ENCODE measurements around the gene NEU1.
"Not testable (repeated sequence)": the region's sequence is repeated elsewhere in the genome, so short reads cannot be mapped to it uniquely, and the experiment has no call there.

Gene NEU1

DNA sequence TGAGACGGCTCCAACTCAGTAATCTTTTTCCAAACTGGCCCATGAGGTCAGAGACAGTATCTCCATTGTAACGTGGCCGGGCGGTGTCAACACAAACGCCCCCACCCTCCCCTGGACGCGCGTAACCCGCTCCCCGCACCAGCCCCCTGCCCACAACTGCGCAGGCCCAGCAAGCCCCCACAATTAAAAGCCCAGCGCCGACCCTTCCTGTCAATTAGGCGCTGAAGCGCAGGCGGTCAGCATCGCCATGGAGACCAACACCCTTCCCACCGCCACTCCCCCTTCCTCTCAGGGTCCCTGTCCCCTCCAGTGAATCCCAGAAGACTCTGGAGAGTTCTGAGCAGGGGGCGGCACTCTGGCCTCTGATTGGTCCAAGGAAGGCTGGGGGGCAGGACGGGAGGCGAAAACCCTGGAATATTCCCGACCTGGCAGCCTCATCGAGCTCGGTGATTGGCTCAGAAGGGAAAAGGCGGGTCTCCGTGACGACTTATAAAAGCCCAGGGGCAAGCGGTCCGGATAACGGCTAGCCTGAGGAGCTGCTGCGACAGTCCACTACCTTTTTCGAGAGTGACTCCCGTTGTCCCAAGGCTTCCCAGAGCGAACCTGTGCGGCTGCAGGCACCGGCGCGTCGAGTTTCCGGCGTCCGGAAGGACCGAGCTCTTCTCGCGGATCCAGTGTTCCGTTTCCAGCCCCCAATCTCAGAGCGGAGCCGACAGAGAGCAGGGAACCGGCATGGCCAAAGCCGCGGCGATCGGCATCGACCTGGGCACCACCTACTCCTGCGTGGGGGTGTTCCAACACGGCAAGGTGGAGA is 47.4 kb downstream of the NEU1 start, which contains the start of the genes HSPA1A and HSPA1L:
Gene HSPA1A (plus strand): TSS at position 519 of the 814 bp plus-strand sequence. CDS start 214 bp downstream, at position 733.
Gene HSPA1L (minus strand): TSS at position 259 of the 814 bp plus-strand sequence. CDS start 3,311 bp downstream, outside the sequence.
- peak; percentile 96 for DNase-seq

DNA sequence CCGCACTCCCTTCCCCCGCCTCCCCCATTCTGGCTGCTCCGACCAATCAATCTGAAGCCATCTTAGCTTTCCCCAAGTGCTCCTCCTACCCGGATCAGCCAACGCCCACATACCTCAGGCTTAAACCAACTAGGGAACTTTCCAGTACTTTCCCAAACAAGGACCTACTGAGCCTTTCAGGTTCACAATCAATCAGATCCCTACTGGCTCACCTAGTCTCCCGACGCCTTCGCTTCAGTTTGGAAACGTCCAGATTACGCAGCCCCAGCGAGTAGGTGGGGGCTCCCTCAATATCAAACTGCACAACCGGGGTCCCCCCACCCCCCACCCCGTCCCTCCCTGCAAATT is 48.0 kb downstream of the NEU1 start:
- DNase-seq, result peak; percentile 82

DNA sequence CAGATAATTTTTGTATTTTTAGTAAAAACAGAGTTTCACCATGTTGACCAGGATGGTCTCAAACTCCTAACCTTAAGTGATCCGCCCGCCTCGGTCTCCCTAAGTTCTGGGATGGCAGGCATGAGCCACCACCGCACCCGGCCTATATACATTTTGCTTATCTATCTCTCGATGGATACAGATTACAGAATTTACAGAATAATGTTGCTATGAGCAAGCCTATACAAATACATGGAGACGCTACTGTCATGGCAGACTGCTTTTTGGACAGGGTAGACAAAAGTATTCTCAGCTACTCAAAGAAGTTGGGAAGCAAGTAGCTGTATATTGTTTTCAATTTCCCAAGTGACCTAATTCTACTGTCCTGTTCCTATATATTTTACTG is 49.2 kb downstream of the NEU1 start:
- no peak for DNase-seq

DNA sequence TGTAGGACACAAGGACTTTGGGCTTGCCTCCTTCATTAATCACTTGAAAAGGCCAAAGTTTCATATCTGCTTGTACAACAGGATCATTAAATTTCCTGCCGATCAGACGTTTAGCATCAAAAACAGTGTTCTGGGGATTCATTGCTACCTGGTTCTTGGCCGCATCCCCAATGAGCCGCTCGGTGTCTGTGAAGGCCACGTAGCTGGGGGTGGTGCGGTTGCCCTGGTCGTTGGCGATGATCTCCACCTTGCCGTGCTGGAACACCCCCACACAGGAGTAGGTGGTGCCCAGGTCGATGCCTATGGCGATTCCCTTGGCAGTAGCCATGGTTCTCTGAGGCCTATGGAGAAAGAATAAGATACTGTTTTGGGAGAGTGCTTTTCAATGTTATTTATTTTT is 51.0 kb downstream of the NEU1 start:
- no peak for DNase-seq

DNA sequence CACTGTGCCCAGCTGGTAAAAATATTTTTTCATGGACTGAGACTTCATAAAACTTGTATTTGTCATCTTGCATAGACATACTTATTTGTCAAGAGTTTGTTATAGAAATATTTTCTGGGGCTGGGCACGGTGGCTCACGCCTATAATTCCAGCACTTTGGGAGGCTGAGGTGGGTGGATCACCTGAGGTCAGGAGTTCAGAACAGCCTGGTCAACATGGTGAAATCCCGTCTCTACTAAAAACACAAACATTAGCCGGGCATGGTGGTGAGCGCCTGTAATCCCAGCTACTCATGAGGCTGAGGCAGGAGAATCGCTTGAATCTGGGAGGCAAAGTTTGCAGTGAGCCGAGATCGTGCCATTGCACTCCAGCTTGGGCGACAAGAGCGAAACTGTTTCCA is 54.0 kb downstream of the NEU1 start:
- not testable (repeated sequence) for DNase-seq

All from T1000 (cell line).